ACHN (cell line): ENCODE results near the gene RAPGEF1.

Experiments
- DNase-seq: peaks from one replicate; pipeline ENCODE4 v3.0.0-alpha.2; 2015
- in situ Hi-C: cut with HindIII; loops from 2 replicates; pipeline ENCODE4 v1.10.0; 2017; ENCODE audit warnings: low sequenced_read_pairs, low pct_ligation_motif_present, low pct_unique_long_range_greater_than_20kb

Gene RAPGEF1

DNA sequence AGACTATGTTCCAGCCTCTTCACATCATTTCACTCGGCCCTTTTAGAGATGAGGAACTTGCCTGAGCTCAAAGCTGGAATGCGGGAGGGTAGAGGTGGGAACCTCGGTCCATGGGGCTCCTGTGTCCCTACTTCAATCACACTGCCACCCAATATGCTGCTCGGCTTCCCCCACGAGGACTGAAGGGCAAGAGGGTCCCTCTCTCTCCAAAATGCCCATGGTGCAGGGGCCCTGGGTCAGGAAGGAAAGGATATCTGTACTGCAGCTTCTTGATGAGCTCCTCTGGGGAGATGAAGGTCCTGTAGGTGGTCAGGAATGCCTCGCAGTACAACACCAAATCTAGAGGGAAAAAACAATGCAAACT, 148.0 kb downstream of the RAPGEF1 start:
- in situ Hi-C loops, result no loop called here
- no peak for DNase-seq

- in situ Hi-C loops, result no loop called here
- peak; percentile 79 for DNase-seq
Observed at GRCh38 chr9:131590907-131591844, 148.7 kb downstream of the RAPGEF1 start.

DNA sequence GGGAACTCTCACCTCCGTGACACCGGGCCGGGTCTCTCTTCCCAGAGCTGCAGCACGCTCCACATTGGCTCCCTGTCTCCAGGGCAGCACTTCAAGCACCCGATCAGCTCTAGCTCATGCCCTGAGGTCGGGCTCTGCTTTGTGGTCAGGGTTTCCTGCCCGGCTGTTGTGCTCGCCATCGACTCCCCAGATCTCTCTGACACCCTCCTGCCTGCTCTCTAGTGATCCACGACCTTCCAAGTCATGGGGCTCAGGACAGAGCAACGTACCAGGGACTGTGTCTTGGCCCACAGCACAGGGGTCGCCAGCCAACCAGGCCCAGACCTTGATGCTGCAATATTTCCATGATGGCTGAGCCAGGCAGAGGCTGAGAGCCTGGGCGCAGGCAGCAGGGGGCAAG, 149.4 kb downstream of the RAPGEF1 start:
- in situ Hi-C loops, result no loop called here
- DNase-seq, result no peak

DNA sequence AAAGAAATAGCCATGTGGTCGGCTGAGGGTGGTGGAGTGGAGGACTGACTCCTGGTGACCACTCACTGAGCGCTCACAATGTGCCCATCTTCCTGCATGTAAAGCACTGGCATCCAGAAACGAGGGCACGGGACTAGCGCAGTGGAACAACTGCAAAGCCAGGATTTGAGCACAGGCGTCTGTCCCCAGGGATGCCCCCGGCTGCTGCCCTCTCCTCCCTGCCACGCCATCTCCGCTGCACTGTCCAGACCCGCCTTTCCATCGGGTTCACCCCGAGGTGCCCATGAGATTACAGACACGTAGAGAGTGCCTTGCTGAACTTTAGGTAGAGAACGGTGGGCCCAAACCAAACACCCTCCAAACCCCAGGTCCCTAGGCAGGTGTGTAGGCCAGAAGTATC, 149.9 kb downstream of the RAPGEF1 start:
- DNase-seq, result no peak
- in situ Hi-C loops, result no loop called here

DNA sequence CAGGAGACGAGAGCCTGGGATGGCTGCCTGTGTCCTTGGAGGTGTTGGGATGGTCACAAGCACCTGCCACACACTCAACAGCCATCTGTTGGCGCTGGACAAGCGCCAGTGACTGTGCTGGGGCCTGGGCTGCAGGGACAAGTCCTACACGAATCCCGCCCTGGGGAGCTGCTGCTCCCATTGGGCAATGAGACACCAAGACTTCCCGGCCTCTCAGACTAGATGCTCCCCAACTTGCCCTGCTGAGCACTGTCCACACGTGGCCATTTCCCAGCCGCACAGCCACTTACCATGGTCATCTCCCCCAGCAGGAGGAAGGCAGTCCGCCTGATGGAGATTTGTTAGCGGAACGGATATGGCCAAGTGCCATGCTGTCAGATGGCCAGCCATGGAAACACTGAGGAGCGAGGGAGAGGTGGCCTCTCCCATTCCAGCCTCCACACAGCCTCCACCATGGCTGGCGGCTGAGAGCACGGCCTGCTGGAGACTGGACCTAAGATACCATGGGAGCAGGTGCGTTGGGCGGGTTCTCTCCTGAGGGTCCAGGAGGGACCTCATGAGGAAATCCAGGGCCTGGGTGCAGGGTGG, 150.7 kb downstream of the RAPGEF1 start:
- in situ Hi-C loops, result no loop called here

DNA sequence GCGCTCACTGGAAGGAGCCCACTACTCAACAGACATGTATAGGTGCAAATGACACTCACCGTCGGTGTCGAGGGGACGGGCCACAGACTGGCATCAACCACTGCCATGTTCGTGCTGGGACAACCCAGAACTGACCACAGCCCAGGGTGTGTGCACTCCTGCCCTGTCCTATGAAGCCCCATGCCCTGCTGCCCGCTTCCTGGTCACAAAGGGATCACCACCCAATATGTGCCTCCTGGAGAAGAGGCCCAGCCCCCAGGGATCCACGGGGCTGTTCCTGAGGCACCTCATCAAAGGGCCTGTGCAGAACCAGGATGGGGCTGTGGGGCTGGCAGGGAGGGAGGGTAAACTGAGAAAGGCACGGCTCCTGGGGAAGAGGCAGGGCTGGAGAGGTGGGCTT, 151.5 kb downstream of the RAPGEF1 start:
- in situ Hi-C loops, result no loop called here
- no peak for DNase-seq

More for the DNA sequence above, 150.7 kb downstream of the RAPGEF1 start:
- DNase-seq, result no peak

DNA sequence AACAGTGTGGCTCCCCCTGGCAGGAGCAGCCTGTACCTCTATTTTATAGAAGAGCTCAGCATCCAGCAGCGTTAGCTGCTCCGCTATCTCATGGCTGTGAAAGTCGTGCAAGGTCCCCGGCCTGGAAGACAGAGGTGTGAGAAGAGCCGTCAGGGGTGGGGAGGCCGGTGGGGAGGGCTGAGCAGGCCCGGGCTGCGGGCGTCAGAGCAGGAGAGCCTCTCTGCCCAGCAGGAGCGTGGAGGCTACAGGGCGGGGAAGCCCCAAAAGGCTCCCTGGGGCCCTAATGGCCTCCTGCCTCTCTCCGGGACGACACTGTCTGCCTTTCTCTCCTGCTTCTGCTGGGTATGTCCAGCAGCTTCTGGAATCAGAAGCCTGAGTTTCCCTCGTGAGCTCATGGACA, 152.0 kb downstream of the RAPGEF1 start:
- in situ Hi-C loops, result no loop called here

DNA sequence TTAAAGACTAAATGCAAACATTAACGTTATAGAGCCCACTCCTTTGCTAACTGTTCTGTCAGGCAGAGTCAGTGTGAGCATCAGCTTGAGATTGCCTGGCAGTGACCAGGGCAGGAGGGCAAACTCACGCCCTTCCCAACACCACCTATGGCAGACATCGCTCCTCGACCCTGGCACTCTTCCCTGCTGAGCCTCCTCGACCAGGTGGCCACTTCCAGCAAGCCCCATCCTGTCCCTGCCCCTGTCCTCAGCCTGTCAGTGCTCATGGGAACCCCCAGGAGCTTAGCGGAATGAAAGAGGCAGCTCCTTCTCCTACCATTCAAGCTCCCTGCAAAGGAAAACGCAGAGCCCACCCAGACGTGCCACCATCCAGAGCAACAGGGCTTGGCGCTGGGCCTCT, 152.5 kb downstream of the RAPGEF1 start:
- no peak for DNase-seq
- in situ Hi-C loops, result no loop called here

More for the DNA sequence above, 152.0 kb downstream of the RAPGEF1 start:
- DNase-seq, result no peak

DNA sequence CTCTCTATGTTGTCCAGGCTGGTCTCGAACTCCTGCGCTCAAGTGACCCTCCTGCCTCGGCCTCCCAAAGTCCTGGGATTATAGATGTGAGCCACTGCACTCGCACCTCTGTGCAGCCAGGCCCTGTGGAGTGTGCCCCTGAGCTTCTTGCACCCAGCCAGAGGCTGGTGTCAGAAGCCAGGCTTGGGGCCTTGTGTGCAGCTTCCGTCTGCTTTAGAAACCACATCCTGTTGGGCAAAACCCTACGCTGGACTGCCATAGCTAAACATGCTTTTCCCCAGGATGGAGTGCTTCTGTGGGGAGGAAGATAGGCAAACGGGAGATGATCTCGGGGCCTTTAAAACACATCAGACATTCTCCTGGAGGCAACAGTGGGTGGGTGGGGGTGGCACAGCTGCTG, 154.5 kb downstream of the RAPGEF1 start:
- in situ Hi-C loops, result no loop called here
- DNase-seq, result no peak

GRCh38 chr9:131584858-131585257, 155.0 kb downstream of the RAPGEF1 start:
- DNase-seq, result no peak
- in situ Hi-C loops, result no loop called here

GRCh38 chr9:131583836-131584555, 155.9 kb downstream of the RAPGEF1 start:
- DNase-seq, result no peak
- in situ Hi-C loops, result no loop called here

- in situ Hi-C loops, result no loop called here
Observed at GRCh38 chr9:131583337-131583645, 156.6 kb downstream of the RAPGEF1 start.

DNA sequence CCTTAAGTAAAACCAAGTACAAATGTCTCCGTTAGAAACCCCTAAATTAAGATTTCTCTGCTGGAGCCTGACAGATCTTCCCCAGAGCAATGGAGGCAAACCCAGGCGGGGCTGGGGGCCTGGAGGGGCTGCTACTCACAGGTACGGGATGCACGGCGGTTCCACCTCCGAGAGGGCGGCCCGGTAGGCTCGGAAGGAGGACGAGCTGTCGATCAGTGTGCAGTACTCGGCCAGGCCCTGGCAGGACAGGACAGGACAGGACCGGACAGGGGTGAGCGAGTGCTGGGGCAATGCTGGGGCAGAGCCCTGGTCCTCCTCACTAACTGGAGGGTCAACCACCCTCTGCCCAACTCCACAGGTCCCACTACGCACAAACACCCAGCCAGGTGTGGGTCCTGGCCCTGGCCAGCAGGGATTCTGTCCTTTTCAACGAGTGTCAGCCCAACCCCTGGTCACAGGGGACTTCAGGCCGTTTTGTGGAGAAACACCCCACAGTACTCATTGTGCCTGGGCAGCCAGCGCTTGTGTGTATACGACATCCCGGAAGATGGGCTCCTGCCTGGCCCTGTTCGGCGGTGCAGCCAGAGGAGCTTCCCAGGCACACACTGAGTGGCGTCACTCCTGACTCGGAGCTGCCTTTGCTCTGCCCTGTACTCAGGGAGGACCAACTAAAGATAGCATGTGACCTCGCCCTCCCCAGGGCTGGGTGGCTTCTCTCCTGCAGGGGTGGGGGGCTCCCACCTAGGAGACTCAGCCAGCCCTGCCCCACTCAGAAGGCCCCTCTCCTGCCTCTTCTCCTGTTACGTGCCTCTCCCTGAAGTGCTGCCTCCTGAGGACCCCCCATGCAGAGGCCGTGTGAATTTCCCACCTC, 157.2 kb downstream of the RAPGEF1 start:
- DNase-seq, result no peak
- in situ Hi-C loops, result no loop called here

More at GRCh38 chr9:131583337-131583645, 156.6 kb downstream of the RAPGEF1 start:
- DNase-seq, result no peak

DNA sequence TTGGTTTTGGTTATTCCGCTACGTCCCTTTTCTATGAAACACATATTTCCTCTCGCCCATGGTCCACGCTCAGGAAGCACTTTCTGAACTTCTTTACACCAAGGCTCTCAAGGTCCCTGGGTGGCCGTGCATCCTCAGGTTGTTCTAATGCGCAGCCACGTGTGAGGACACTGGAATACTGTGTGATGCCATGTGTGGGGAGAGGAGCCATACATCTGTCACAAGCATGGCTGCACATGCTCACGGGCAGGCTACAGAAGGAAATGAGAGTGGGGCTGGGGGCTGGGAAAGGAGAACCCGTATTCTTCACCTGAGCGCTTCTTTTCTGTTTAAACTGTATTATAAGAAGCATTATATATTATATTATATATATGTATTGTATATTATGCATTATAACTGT, 157.8 kb downstream of the RAPGEF1 start:
- in situ Hi-C loops, result no loop called here
- DNase-seq, result no peak

GRCh38 chr9:131580358-131580757, 159.5 kb downstream of the RAPGEF1 start:
- DNase-seq, result no peak
- in situ Hi-C loops, result no loop called here

DNA sequence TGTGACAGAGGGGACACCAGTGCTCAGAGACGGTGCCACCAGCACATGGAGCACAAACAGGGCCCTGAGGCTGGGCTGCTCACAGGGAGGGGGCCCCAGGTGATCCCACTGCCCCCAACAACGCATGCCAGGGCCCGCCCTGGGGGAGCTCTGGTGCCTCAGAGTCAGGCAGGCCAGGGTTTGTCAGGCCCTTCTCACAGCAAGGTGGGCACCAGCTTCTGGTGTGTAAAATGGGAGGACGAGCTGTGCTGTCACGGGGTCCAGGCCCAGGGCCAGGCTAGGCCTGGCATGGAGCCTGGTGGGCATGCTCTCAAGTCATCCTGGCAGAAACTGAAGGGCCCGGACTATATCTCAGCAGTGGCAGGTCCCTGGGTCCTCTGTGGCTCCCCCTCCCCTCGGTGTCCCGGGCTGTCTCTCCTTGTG, 160.1 kb downstream of the RAPGEF1 start:
- no peak for DNase-seq
- in situ Hi-C loops, result no loop called here

DNA sequence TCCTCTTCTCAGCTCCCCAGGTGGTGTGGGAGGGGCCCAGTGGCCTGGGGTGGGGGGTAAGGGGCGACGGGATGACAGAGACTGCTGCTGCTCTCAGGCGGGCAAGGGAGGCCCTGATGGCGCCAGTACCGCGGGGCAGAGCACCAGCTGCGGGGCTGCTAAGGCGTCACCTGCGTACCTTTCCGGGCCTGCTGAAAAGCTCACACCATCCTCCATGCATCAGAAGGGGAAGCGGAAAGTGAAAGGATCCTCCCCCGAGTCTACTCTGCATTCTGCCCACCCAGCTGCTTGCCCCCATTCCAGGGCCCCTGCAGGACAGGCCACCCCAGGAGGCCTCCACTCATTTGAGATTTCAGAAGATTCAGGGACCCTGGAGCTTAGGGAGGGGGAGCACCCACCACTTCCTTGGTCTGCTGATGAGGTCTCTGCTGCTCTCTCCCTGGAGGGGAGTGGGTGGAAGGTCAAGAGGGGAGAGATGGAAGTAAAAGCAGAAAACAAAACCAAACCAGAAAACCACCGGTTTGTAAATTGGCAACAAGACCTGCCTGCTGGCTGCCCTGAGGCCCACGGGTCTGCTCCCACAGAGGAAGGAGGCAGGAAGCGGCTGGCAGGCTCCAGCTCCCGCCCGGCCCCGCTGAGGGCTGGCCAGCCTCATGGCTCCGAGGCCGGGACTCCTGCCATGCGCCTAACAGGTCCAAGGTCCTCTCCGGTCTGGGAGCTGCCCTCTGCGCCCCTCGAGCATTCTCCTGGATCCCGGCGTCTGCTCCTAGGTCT, 161.0 kb downstream of the RAPGEF1 start:
- in situ Hi-C loops, result no loop called here
- no peak for DNase-seq

DNA sequence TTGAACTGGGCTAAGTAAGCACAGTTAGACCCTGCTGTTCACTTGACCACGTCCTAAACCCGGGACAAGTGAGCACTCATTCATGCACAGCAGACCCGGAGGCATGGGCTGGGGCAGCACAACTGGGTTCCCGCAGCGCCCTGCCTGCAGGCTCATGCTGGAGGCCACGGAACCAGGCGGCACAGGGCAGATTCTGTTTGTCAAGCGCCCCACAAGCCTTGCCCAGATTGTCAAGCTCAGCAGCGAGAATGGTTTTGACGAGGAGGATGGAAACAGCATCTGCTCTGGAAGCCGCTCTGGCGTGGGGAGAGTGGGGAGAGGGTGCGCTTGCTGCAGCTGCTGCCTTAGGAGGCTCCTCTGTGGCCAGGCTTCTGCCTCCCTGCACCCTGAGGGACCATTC, 161.9 kb downstream of the RAPGEF1 start:
- no peak for DNase-seq
- in situ Hi-C loops, result no loop called here
